Transverse colon (tissue), 3 donors: Measurements from ENCODE around the gene BMP8B.

Experiments
- CTCF ChIP-seq, 5 experiments: fragments of 200-600 bp in 3 of 5; fragments of 450-650 bp in 2 of 5; sonication (generic) in 3 of 5; IDR thresholded peaks; 1 replicate in 2 of 5; 2 replicates in 3 of 5; pipeline ENCODE4 v1.5.1; 2016 to 2017; ENCODE audit warnings: antibody characterized with exemption in 5 of 5, inconsistent platforms in 3 of 5, mild to moderate bottlenecking in 2 of 5, moderate library complexity in 1 of 5
- POLR2A ChIP-seq: fragments of 450-650 bp; IDR thresholded peaks from one replicate; pipeline ENCODE4 v1.6.1; 2016; ENCODE audit warnings: antibody characterized with exemption, mild to moderate bottlenecking, moderate library complexity

DNA sequence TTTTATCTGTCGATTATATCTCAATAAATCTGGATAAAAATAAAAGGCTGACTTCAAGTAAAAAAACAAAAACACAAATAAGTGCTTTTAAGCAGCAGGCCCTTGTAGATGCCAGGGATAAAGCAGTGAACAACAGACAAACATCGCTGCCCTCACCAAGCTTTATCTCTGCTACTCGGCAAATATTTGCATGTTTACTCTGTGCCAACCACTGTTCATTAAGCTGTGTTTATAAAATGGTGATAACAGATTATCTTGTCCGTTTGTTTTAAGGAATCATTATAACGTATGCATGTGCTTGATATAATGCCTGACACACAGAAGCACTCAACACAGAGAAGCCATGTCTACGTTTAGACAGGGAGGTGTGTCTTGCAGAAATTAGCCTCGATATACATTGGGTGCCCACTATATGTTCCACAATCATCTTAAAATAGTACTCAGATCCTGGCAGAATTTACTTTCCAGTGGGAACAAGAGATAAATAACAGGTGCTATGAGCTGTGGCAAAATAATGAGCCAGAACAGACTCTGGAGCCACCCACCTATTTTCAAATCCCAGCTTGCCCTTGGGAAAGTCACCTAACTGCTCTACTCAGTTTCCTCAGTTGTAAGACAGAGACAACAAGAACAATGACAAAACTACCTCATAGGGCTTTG, 47.4 kb upstream of the BMP8B start:
- TF ChIP-seq CTCF (IDR thresholded peaks at IDR 0.05) (no peak), POLR2A (no peak)
